GM19328 (cell line): ENCODE data around the gene WDFY1.

Experiments used
- ATAC-seq: cut with Tn5 transposase; IDR thresholded peaks from one replicate; pipeline ENCODE4 v1.9.1; 2021; ENCODE audit warnings: mild to moderate bottlenecking, moderate library complexity; ENCODE audit not compliant: unreplicated experiment

WDFY1 gene

GRCh38 chr2:223944703-223945531 lies at the start of gene WDFY1:
Gene WDFY1, minus strand, starts transcription at chr2:223945335. Its CDS starts 51 bp downstream, at chr2:223945284.
- ATAC-seq, result peak; percentile 74

- no peak for ATAC-seq
Observed at GRCh38 chr2:223994562-223995162, 49.5 kb upstream of the WDFY1 start.

- ATAC-seq, result peak; percentile 63
Observed at GRCh38 chr2:223993634-223994232, 48.6 kb upstream of the WDFY1 start.

GRCh38 chr2:223991611-223992010 lies 46.5 kb upstream of the WDFY1 start:
- ATAC-seq, result no peak

- ATAC-seq, result no peak
Observed at GRCh38 chr2:223989856-223990232, 44.7 kb upstream of the WDFY1 start.

- no peak for ATAC-seq
Observed at GRCh38 chr2:223989206-223989855, 44.2 kb upstream of the WDFY1 start.

GRCh38 chr2:223981241-223981640 lies 36.1 kb upstream of the WDFY1 start:
- no peak for ATAC-seq

- no peak for ATAC-seq
Observed at GRCh38 chr2:223980803-223981202, 35.7 kb upstream of the WDFY1 start.

GRCh38 chr2:223980397-223980735 lies 35.2 kb upstream of the WDFY1 start:
- ATAC-seq, result no peak

- ATAC-seq, result no peak
Observed at GRCh38 chr2:223979730-223980396, 34.7 kb upstream of the WDFY1 start.

- ATAC-seq, result no peak
Observed at GRCh38 chr2:223978451-223978850, 33.3 kb upstream of the WDFY1 start.

- ATAC-seq, result no peak
Observed at GRCh38 chr2:223976635-223977226, 31.6 kb upstream of the WDFY1 start.

GRCh38 chr2:223973606-223974005 lies 28.5 kb upstream of the WDFY1 start:
- ATAC-seq, result no peak

GRCh38 chr2:223972656-223973102 lies 27.5 kb upstream of the WDFY1 start:
- no peak for ATAC-seq

- no peak for ATAC-seq
Observed at GRCh38 chr2:223971731-223972130, 26.6 kb upstream of the WDFY1 start.

GRCh38 chr2:223970343-223971128 lies 25.4 kb upstream of the WDFY1 start:
- no peak for ATAC-seq

- no peak for ATAC-seq
Observed at GRCh38 chr2:223969856-223970255, 24.7 kb upstream of the WDFY1 start.

GRCh38 chr2:223969315-223969714 lies 24.2 kb upstream of the WDFY1 start:
- no peak for ATAC-seq

GRCh38 chr2:223967981-223968380 lies 22.8 kb upstream of the WDFY1 start:
- ATAC-seq, result no peak

GRCh38 chr2:223959688-223960087 lies 14.6 kb upstream of the WDFY1 start:
- no peak for ATAC-seq
